Neutrophil (primary cell): ENCODE data around the gene PIK3R5.

Experiments
- H3K27ac ChIP-seq: fragments of 200-600 bp; sonication (generic); 2 replicates; pipeline ENCODE4 v1.5.1; 2016; ENCODE audit warnings: mild to moderate bottlenecking, moderate library complexity
- H3K27me3 ChIP-seq: fragments of 200-600 bp; sonication (generic); 2 replicates; pipeline ENCODE4 v1.6.0; 2016; ENCODE audit warnings: mild to moderate bottlenecking
- H3K36me3 ChIP-seq: fragments of 200-600 bp; sonication (generic); 2 replicates; pipeline ENCODE4 v1.5.1; 2017
- H3K4me1 ChIP-seq, 2 experiments: fragments of 200-600 bp in 1 of 2; sonication (generic) in 1 of 2; 1 replicate in 1 of 2; 2 replicates in 1 of 2; pipeline versions ENCODE4 v1.5.1 to v1.6.1; 2013 to 2016; ENCODE audit warnings: low read depth in 1 of 2, low read length in 1 of 2, mild to moderate bottlenecking in 1 of 2, moderate library complexity in 1 of 2; ENCODE audit not compliant: control insufficient read depth in 1 of 2, insufficient read depth in 1 of 2
- H3K4me3 ChIP-seq, 2 experiments: fragments of 200-600 bp in 1 of 2; sonication (generic) in 1 of 2; 1 replicate in 1 of 2; 2 replicates in 1 of 2; pipeline ENCODE4 v1.5.1; 2013 to 2016; ENCODE audit warnings: low read depth in 1 of 2, low read length in 1 of 2, mild to moderate bottlenecking in 1 of 2, moderate library complexity in 1 of 2
- H3K9me3 ChIP-seq: fragments of 200-600 bp; sonication (generic); 2 replicates; pipeline ENCODE4 v1.5.1; 2016
- TF ChIP-seq, protein P1 (sequence below): fragments of 200-600 bp; sonication (generic); IDR thresholded peaks from 2 replicates; pipeline ENCODE4 v1.5.1; 2016; ENCODE audit warnings: antibody characterized with exemption

PIK3R5 gene

DNA sequence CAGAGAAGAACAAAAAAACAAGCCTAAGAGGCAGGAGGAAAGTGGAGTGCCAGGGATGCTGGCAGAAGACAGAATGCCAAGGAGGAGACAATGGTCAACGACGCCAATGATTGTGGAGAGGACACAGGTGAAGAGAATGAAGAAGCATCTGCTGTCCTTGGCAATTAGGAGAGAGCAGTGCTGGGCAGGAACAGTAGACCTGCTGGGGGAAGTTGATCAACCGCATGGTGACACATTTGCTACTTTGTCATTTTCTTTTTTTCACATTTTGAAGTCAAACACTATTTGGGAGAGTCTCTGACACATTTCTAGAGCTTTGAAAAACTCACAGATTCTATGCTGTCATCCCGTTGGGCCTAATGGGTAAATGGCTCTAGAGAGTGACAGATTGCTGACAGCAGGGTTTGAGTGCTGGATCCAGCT, 97.0 kb downstream of the PIK3R5 start:
- TF ChIP-seq, protein P1, sequence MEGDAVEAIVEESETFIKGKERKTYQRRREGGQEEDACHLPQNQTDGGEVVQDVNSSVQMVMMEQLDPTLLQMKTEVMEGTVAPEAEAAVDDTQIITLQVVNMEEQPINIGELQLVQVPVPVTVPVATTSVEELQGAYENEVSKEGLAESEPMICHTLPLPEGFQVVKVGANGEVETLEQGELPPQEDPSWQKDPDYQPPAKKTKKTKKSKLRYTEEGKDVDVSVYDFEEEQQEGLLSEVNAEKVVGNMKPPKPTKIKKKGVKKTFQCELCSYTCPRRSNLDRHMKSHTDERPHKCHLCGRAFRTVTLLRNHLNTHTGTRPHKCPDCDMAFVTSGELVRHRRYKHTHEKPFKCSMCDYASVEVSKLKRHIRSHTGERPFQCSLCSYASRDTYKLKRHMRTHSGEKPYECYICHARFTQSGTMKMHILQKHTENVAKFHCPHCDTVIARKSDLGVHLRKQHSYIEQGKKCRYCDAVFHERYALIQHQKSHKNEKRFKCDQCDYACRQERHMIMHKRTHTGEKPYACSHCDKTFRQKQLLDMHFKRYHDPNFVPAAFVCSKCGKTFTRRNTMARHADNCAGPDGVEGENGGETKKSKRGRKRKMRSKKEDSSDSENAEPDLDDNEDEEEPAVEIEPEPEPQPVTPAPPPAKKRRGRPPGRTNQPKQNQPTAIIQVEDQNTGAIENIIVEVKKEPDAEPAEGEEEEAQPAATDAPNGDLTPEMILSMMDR, result no peak
- peaks cover 46 to 47% of the 10 kb centered on the region in 2 experiments for H3K4me1 ChIP-seq
- H3K36me3 ChIP-seq, result peaks cover 14% of the 10 kb centered on the region
- H3K27me3 ChIP-seq, result no peaks in the 10 kb centered on the region
- peak overlapping the region; percentile 77 for H3K27ac ChIP-seq
- no peaks in the 10 kb centered on the region for H3K9me3 ChIP-seq
- no peak overlapping the region for H3K4me3 ChIP-seq

DNA sequence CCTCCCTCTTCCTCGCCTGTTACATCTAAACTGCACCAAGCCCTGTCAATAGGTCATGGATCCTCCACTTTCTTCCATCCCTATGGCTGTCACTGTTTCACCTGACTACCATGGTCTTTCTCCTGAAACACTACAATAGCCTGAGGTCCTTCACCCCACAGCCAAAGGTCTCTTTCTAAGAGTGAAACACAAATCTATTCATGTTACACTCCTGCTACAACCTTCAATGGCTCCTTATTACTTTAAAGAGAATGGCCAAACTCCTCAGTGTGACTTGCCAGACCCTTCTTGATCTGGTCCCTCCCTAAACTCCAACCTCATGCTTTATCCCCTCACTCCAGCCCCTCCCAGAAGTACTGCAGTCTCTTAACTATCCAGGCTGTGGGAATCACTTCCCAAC, 97.4 kb downstream of the PIK3R5 start:
- H3K4me3 ChIP-seq, result peak overlapping the region in 1 of 2 experiments; percentile 53
- peak overlapping the region; percentile 77 for H3K27ac ChIP-seq
- peaks cover 15% of the 10 kb centered on the region for H3K36me3 ChIP-seq
- no peaks in the 10 kb centered on the region for H3K27me3 ChIP-seq
- H3K4me1 ChIP-seq, result peaks cover 46 to 50% of the 10 kb centered on the region in 2 experiments
- TF ChIP-seq, protein P1, result no peak
- no peaks in the 10 kb centered on the region for H3K9me3 ChIP-seq

DNA sequence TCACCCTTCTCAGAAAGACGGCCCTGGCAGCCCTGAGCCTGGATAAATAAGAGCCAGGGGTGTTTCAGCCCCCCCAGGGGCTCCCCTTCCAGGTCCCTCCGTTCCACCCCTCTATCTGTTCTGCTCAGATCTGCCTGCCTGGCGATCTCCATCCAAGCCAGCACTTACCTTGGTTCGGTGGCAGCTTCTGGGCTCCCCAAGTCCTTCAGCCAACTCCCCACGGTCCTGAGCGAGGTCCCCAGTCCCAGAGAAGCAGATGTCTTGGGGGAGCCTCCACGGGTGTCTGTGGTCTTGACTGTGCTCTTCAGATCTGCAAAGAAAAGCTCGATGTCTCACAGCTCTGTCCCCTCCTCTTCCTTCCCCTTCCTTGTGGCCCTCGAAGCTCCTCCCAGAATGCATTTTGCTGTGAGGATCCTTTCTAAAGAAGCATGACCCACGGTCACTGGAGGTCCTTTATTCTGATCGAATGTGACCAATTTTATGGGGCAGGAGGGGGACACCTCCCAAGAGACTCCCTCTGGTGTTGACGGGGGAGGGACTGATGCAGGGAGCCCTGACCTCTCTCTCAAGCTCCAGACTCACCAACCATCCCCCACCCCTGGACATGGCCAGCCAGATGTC, 98.0 kb downstream of the PIK3R5 start, which contains the start of gene PIK3R6:
Gene PIK3R6 (minus strand): TSS at position 314 of the 621 bp plus-strand sequence. CDS start 17,880 bp downstream, outside the sequence.
- Histone ChIP-seq H3K36me3 (peaks cover 15% of the 10 kb centered on the region), H3K9me3 (no peaks in the 10 kb centered on the region), H3K27me3 (no peaks in the 10 kb centered on the region), H3K4me1 (peaks cover 51 to 56% of the 10 kb centered on the region in 2 experiments), H3K27ac (peak within 1 kb of the TSS; percentile 77), H3K4me3 (peak within 1 kb of the TSS; percentile 53 to 68)
- TF ChIP-seq, protein P1, result no peak

DNA sequence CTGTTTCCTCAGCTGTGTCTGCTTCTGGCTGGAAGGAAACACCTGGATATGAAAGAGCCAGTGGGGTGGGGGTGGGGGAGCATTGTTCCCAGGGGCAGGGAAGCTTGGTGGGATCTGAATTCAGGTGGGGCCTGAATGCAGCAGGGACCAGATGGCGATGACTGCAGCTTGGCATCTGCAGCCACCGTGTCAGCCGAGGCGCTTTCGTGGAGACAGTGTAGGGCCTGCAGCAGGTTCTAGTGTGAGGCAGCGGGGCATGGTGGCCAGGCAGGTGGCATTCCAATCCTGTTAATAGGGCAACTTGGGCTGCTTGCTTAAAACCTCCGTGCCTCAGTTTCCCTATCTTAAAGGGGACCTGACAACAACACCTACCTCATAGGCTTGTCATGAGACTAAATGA, 99.7 kb downstream of the PIK3R5 start:
- no peak overlapping the region for H3K27ac ChIP-seq

DNA sequence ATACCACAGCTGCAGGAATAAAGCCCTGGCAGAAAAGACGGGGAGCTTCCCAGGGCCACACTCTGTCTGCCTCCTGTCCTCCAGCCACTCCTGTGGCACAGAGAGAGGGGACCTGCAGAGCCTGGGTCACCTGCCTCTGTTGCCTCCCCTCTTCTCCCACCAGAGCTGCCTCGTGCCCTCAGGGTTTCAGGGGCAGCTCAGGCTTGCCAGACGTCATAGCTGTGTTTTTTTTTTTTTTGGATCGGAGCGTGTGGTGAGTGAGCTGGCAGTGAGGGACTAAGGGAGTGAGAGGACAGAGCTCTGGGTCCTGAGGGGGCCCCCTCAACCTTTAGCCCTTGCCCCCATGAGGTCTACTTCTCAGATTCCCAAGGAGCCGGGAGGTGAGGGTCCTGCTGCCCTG, 100.1 kb downstream of the PIK3R5 start:
- Histone ChIP-seq H3K9me3 (no peaks in the 10 kb centered on the region), H3K4me3 (no peak overlapping the region), H3K4me1 (peaks cover 72 to 77% of the 10 kb centered on the region in 2 experiments), H3K27me3 (no peaks in the 10 kb centered on the region), H3K27ac (no peak overlapping the region), H3K36me3 (peaks cover 15% of the 10 kb centered on the region)
- TF ChIP-seq, protein P1, result no peak

More for the DNA sequence above, 99.7 kb downstream of the PIK3R5 start:
- Histone ChIP-seq H3K36me3 (peaks cover 15% of the 10 kb centered on the region), H3K9me3 (no peaks in the 10 kb centered on the region), H3K4me3 (no peak overlapping the region), H3K27me3 (no peaks in the 10 kb centered on the region), H3K4me1 (peaks cover 67 to 72% of the 10 kb centered on the region in 2 experiments)
- TF ChIP-seq, protein P1, result no peak
